Measurements from ENCODE around the gene FBXO34.

Gene FBXO34, protein sequence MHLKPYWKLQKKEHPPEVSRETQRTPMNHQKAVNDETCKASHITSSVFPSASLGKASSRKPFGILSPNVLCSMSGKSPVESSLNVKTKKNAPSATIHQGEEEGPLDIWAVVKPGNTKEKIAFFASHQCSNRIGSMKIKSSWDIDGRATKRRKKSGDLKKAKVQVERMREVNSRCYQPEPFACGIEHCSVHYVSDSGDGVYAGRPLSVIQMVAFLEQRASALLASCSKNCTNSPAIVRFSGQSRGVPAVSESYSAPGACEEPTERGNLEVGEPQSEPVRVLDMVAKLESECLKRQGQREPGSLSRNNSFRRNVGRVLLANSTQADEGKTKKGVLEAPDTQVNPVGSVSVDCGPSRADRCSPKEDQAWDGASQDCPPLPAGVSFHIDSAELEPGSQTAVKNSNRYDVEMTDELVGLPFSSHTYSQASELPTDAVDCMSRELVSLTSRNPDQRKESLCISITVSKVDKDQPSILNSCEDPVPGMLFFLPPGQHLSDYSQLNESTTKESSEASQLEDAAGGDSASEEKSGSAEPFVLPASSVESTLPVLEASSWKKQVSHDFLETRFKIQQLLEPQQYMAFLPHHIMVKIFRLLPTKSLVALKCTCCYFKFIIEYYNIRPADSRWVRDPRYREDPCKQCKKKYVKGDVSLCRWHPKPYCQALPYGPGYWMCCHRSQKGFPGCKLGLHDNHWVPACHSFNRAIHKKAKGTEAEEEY

DNA sequence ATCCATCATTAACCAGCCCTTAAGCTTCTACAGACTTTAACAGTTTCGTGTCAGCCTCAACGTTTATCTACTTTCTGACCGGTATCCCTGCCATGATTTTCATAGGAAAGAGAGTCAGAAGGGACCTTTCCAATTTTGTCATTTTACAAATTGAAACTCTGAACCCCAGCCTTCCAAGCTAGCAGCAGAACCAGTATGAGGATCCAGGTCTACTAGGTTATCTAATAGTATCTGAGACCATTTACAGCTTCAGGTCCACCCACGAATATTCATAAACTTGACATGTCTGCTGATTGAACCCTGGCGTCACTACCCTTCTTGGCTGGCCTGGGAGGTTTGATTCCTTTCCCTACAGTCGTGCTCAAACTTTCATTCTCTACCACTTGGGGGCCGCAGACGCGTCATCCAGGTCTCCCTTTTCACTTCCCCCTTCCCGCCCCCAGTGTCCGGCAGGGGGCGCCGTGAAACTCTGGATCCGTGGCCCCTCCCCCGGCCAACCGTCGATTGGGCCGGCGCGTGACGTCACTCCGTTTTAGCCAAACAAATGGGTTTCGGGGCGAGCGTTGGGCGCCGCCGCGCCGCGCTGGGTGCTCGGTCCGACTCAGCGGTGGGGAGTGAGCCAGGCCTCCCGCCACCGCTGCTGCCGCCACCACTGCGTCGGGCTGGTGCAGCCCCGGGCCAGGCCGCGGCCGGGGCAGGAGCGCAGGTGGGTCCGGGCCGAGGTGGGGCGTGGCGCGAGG is at the start of gene FBXO34:
Gene FBXO34 (plus strand): TSS at position 590 of the 740 bp plus-strand sequence. CDS start 78,970 bp downstream, outside the sequence.
- Histone ChIP-seq H3K27me3 (ENCODE audit: insufficient read depth, low read depth, severe bottlenecking) (no peaks in the 10 kb centered on the region), H3K27ac (peak within 1 kb of the TSS; percentile 88), H3K4me3 (ENCODE audit: low read depth, low read length) (peak within 1 kb of the TSS; percentile 98), H3K9me3 (ENCODE audit: severe bottlenecking) (no peaks in the 10 kb centered on the region), H3K36me3 (peaks cover 3% of the 10 kb centered on the region; the same call in 1 of the 2 replicates)
- peak; percentile 98 for DNase-seq
- TF ChIP-seq, protein P1, sequence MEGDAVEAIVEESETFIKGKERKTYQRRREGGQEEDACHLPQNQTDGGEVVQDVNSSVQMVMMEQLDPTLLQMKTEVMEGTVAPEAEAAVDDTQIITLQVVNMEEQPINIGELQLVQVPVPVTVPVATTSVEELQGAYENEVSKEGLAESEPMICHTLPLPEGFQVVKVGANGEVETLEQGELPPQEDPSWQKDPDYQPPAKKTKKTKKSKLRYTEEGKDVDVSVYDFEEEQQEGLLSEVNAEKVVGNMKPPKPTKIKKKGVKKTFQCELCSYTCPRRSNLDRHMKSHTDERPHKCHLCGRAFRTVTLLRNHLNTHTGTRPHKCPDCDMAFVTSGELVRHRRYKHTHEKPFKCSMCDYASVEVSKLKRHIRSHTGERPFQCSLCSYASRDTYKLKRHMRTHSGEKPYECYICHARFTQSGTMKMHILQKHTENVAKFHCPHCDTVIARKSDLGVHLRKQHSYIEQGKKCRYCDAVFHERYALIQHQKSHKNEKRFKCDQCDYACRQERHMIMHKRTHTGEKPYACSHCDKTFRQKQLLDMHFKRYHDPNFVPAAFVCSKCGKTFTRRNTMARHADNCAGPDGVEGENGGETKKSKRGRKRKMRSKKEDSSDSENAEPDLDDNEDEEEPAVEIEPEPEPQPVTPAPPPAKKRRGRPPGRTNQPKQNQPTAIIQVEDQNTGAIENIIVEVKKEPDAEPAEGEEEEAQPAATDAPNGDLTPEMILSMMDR (IDR thresholded peaks at IDR 0.05; ENCODE audit: low read depth, low read length), result peak; percentile 92

DNA sequence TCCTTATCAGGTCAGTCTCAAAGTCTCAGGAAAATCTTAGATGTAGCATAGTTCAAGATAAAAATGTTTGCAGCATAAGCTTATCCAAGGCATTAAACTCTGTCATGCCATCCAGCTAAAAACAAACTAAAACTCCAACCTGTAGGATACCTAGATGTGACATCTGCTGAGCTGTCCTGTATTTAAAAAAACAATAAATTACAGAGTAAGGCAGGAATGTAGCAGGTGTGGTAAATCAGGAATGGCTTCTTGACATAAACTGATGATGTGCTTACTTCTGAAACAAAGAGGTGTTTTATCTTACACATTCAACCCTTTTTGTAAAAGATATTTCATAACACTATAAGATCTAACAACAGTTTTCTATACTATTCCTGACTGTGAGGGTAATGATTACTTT is 49.3 kb upstream of the FBXO34 start:
- DNase-seq, result no peak
- no peak overlapping the region for H3K4me3 ChIP-seq (ENCODE audit: low read depth, low read length)
- H3K27me3 ChIP-seq (ENCODE audit: insufficient read depth, low read depth, severe bottlenecking), result no peaks in the 10 kb centered on the region
- H3K9me3 ChIP-seq (ENCODE audit: severe bottlenecking), result no peaks in the 10 kb centered on the region
- TF ChIP-seq, protein P1 (IDR thresholded peaks at IDR 0.05; ENCODE audit: low read depth, low read length), result no peak
- H3K36me3 ChIP-seq, result no peaks in the 10 kb centered on the region
- no peak overlapping the region for H3K27ac ChIP-seq

DNA sequence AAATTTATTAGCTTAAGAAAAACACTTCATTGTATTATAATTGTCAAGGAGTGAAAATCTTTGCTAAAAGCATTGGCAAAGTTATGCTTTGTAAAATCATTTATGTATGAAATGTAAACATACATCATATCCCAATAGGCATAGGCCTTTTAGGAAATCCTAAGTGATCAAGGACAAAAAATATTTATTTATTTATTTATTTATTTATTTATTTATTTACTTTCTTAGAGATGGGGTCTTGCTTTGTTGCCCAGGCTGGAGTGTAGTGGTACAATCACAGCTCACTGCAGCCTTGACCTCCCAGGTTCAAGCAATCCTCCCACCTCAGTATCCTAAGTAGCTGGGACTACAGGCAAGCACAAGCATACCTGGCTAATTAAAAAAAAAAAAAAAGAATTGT is 47.9 kb upstream of the FBXO34 start:
- TF ChIP-seq, protein P1 (IDR thresholded peaks at IDR 0.05; ENCODE audit: low read depth, low read length), result no peak
- Histone ChIP-seq H3K4me3 (ENCODE audit: low read depth, low read length) (no peak overlapping the region), H3K27me3 (ENCODE audit: insufficient read depth, low read depth, severe bottlenecking) (no peaks in the 10 kb centered on the region), H3K27ac (no peak overlapping the region), H3K36me3 (no peaks in the 10 kb centered on the region), H3K9me3 (ENCODE audit: severe bottlenecking) (no peaks in the 10 kb centered on the region)
- DNase-seq, result no peak

DNA sequence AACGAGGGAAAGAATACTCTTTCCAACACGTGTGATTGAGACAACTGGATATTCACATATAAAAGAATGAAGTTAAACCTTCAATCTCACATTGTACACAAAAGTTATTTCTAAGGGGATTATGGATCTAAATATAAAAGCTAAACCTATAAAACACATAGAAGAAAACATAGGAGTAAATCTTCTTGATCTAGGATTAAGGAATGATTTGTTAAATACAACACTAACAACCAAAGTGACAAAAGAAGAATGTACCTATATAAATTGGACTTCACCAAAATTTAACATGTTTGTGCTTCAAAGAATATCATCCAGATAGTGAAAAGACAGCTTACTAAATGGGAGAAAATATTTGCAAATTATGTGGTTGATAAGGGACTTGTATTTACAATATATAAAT is 43.0 kb upstream of the FBXO34 start:
- TF ChIP-seq, protein P1 (IDR thresholded peaks at IDR 0.05; ENCODE audit: low read depth, low read length), result no peak
- Histone ChIP-seq H3K36me3 (no peaks in the 10 kb centered on the region), H3K27me3 (ENCODE audit: insufficient read depth, low read depth, severe bottlenecking) (no peaks in the 10 kb centered on the region), H3K9me3 (ENCODE audit: severe bottlenecking) (no peaks in the 10 kb centered on the region), H3K27ac (no peak overlapping the region), H3K4me3 (ENCODE audit: low read depth, low read length) (no peak overlapping the region)
- no peak for DNase-seq

DNA sequence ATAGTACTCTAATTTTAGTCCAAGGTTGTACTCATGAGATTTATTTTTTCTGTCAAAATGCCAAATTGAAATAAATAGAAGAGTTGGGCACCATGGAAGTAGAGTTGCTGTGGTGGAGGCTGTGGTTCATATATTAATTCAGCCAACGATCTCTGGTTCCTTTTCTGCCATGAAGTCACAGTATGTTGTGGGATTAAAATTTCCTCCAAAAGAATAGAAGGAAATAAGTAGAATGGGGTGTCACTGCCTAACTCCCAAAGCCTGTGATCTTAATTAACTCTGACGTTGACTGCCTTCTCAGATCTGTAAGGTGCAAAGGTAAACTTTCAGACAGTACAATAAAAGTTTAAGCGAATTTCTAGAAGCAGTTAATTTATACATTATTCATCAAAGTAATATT is 37.6 kb upstream of the FBXO34 start:
- no peaks in the 10 kb centered on the region for H3K27me3 ChIP-seq (ENCODE audit: insufficient read depth, low read depth, severe bottlenecking)
- no peaks in the 10 kb centered on the region for H3K36me3 ChIP-seq
- TF ChIP-seq, protein P1 (IDR thresholded peaks at IDR 0.05; ENCODE audit: low read depth, low read length), result no peak

More for the DNA sequence above, 37.6 kb upstream of the FBXO34 start:
- no peak overlapping the region for H3K27ac ChIP-seq
- H3K9me3 ChIP-seq (ENCODE audit: severe bottlenecking), result no peaks in the 10 kb centered on the region
- no peak overlapping the region for H3K4me3 ChIP-seq (ENCODE audit: low read depth, low read length)
- no peak for DNase-seq
